ENCODE measurements around the gene CCER1.

Gene CCER1

DNA sequence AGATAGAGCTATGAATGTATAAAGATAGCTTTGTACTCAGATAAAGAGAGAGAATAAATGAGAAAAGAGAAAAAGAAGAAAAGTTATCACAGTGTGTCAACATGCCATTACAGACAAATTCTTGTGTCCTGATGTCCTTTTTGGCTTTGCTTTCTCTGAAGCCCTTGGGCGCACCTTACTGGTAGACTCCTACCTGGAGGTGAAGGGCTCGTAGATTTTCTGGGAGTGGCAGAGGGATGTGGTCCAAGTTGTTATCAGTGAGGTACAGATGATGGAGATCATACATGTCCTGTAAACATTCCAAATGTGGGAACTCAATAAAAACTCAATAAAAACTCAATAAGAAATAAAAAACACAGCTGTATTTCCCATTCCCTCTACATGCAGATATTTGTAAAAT is 14.9 kb upstream of the CCER1 start:
- Histone ChIP-seq H3K9me3 (ENCODE audit: control insufficient read depth, insufficient read depth, low read length) (no peaks in the 10 kb centered on the region), H3K4me1 (ENCODE audit: control insufficient read depth, low read length) (no peaks in the 10 kb centered on the region), H3K9me2 (replicated peaks; ENCODE audit: control insufficient read depth, low read length) (no peaks in the 10 kb centered on the region), H3K79me2 (ENCODE audit: control insufficient read depth, low read length) (no peaks in the 10 kb centered on the region), H3K27me3 (ENCODE audit: control insufficient read depth, low read length) (0 out of 2 replicates have a peak, but pooled peaks cover 5% of the 10 kb centered on the region), H3K27ac (ENCODE audit: low read depth, low read length) (no peak overlapping the region), H3K4me3 (ENCODE audit: low read length) (no peak overlapping the region), H4K20me1 (ENCODE audit: control insufficient read depth, insufficient read depth, low read depth, low read length) (no peaks in the 10 kb centered on the region), H3K36me3 (ENCODE audit: control insufficient read depth, low read length) (no peaks in the 10 kb centered on the region), H3F3A (ENCODE audit: control insufficient read depth, insufficient read depth) (no peaks in the 10 kb centered on the region), H3K4me2 (ENCODE audit: low read length) (no peak overlapping the region)
- no peak for TF ChIP-seq EZH2phosphoT487 (IDR thresholded peaks at IDR 0.05; ENCODE audit: borderline replicate concordance, low read length)
- TF ChIP-seq, protein P1, sequence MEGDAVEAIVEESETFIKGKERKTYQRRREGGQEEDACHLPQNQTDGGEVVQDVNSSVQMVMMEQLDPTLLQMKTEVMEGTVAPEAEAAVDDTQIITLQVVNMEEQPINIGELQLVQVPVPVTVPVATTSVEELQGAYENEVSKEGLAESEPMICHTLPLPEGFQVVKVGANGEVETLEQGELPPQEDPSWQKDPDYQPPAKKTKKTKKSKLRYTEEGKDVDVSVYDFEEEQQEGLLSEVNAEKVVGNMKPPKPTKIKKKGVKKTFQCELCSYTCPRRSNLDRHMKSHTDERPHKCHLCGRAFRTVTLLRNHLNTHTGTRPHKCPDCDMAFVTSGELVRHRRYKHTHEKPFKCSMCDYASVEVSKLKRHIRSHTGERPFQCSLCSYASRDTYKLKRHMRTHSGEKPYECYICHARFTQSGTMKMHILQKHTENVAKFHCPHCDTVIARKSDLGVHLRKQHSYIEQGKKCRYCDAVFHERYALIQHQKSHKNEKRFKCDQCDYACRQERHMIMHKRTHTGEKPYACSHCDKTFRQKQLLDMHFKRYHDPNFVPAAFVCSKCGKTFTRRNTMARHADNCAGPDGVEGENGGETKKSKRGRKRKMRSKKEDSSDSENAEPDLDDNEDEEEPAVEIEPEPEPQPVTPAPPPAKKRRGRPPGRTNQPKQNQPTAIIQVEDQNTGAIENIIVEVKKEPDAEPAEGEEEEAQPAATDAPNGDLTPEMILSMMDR (IDR thresholded peaks at IDR 0.05; ENCODE audit: low read depth, low read length, poor library complexity, severe bottlenecking) = no peak

DNA sequence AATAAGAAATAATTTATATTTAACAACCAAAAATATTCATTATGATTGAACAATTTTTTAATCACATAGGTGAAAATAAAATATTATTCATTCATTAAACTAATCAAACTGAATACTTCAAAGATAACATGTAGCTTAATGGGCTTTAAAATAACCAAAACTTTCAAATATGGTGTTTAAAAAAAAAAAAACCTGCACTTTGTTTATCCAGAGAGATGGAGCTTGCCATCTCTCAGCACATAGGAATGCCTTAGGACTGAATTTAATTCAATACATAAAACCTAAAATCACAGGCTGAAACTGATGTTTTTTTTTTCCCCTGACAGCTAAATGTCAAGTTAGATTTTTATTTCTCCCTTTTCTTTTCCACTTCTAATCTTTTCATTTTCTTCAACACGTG is 14.4 kb upstream of the CCER1 start:
- Histone ChIP-seq H3K4me1 (ENCODE audit: control insufficient read depth, low read length) (no peaks in the 10 kb centered on the region), H3K4me3 (ENCODE audit: low read length) (no peak overlapping the region), H3F3A (ENCODE audit: control insufficient read depth, insufficient read depth) (no peaks in the 10 kb centered on the region), H3K27me3 (ENCODE audit: control insufficient read depth, low read length) (no peaks in the 10 kb centered on the region), H4K20me1 (ENCODE audit: control insufficient read depth, insufficient read depth, low read depth, low read length) (no peaks in the 10 kb centered on the region), H3K9me3 (ENCODE audit: control insufficient read depth, insufficient read depth, low read length) (no peaks in the 10 kb centered on the region), H3K9me2 (replicated peaks; ENCODE audit: control insufficient read depth, low read length) (no peaks in the 10 kb centered on the region), H3K79me2 (ENCODE audit: control insufficient read depth, low read length) (no peaks in the 10 kb centered on the region), H3K4me2 (ENCODE audit: low read length) (no peak overlapping the region), H3K36me3 (ENCODE audit: control insufficient read depth, low read length) (no peaks in the 10 kb centered on the region), H3K27ac (ENCODE audit: low read depth, low read length) (no peak overlapping the region)
- TF ChIP-seq, protein P1 (IDR thresholded peaks at IDR 0.05; ENCODE audit: low read depth, low read length, poor library complexity, severe bottlenecking) = no peak
- no peak for TF ChIP-seq EZH2phosphoT487 (IDR thresholded peaks at IDR 0.05; ENCODE audit: borderline replicate concordance, low read length)

DNA sequence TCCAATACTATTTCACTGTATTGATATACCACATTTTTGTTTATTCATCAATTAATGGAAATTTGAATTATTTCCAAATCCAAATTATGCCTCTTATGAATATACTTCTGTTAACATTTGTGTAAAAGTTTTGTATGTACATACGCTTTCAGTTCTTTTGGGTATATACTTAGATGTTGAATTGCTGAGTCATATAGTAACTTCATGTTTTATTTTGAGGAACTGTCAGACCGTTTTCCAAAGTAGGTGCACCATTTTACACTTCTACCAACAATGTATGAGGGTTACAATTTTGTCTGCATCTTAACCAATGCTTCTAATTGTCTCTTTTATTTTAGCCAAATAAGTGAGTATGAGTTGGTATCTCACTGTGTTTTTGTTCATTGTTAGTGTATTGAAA is 10.2 kb upstream of the CCER1 start:
- H3K36me3 ChIP-seq (ENCODE audit: control insufficient read depth, low read length) = no peaks in the 10 kb centered on the region
- H3K79me2 ChIP-seq (ENCODE audit: control insufficient read depth, low read length) = no peaks in the 10 kb centered on the region
- H3F3A ChIP-seq (ENCODE audit: control insufficient read depth, insufficient read depth) = no peaks in the 10 kb centered on the region
- no peaks in the 10 kb centered on the region for H3K27me3 ChIP-seq (ENCODE audit: control insufficient read depth, low read length)
- H3K27ac ChIP-seq (ENCODE audit: low read depth, low read length) = no peak overlapping the region
- H3K9me3 ChIP-seq (ENCODE audit: control insufficient read depth, insufficient read depth, low read length) = no peaks in the 10 kb centered on the region
- no peaks in the 10 kb centered on the region for H3K4me1 ChIP-seq (ENCODE audit: control insufficient read depth, low read length)
- TF ChIP-seq, protein P1 (IDR thresholded peaks at IDR 0.05; ENCODE audit: low read depth, low read length, poor library complexity, severe bottlenecking) = no peak
- TF ChIP-seq EZH2phosphoT487 (IDR thresholded peaks at IDR 0.05; ENCODE audit: borderline replicate concordance, low read length) = no peak
- no peaks in the 10 kb centered on the region for H4K20me1 ChIP-seq (ENCODE audit: control insufficient read depth, insufficient read depth, low read depth, low read length)
- H3K9me2 ChIP-seq (replicated peaks; ENCODE audit: control insufficient read depth, low read length) = no peaks in the 10 kb centered on the region
- no peak overlapping the region for H3K4me2 ChIP-seq (ENCODE audit: low read length)
- no peak overlapping the region for H3K4me3 ChIP-seq (ENCODE audit: low read length)

DNA sequence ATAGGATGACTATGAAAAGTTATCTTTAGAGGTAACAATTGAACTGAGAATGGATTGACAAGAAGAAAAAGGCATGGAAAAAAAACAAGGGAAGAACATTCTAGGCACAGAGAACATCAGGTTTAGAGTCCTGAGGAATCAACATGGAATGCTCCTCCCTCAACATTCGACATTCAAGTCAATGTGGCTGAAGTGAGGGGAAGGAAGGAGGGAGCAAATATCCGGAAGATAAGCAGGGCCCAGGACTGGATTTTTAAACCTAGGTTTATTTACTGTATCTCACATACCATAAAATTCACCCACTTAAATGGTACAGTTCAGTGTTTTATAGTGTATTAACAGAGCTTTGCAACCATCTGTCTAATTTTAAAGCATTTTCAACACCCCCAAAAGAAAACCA is 9.6 kb upstream of the CCER1 start:
- Histone ChIP-seq H3K79me2 (ENCODE audit: control insufficient read depth, low read length) (no peaks in the 10 kb centered on the region), H3K4me2 (ENCODE audit: low read length) (no peak overlapping the region), H3K9me2 (replicated peaks; ENCODE audit: control insufficient read depth, low read length) (no peaks in the 10 kb centered on the region), H3K4me1 (ENCODE audit: control insufficient read depth, low read length) (no peaks in the 10 kb centered on the region), H3F3A (ENCODE audit: control insufficient read depth, insufficient read depth) (no peaks in the 10 kb centered on the region), H3K27ac (ENCODE audit: low read depth, low read length) (no peak overlapping the region), H3K9me3 (ENCODE audit: control insufficient read depth, insufficient read depth, low read length) (no peaks in the 10 kb centered on the region), H3K4me3 (ENCODE audit: low read length) (no peak overlapping the region), H3K36me3 (ENCODE audit: control insufficient read depth, low read length) (no peaks in the 10 kb centered on the region), H3K27me3 (ENCODE audit: control insufficient read depth, low read length) (no peaks in the 10 kb centered on the region), H4K20me1 (ENCODE audit: control insufficient read depth, insufficient read depth, low read depth, low read length) (no peaks in the 10 kb centered on the region)
- TF ChIP-seq, protein P1 (IDR thresholded peaks at IDR 0.05; ENCODE audit: low read depth, low read length, poor library complexity, severe bottlenecking) = no peak
- no peak for TF ChIP-seq EZH2phosphoT487 (IDR thresholded peaks at IDR 0.05; ENCODE audit: borderline replicate concordance, low read length)
